Vagina (tissue), 2 donors: ENCODE data around the gene CATSPERD.

Experiments
- POLR2AphosphoS5 ChIP-seq, 2 donors: sonication (generic); formaldehyde crosslinking; IDR thresholded peaks; one replicate each; pipeline ENCODE4 v1.9.0; 2017; ENCODE audit warnings: antibody characterized with exemption in 2 of 2, mild to moderate bottlenecking in 2 of 2, low read depth in 1 of 2; ENCODE audit not compliant: insufficient read depth in 1 of 2
- TF ChIP-seq, protein P1 (sequence below), 3 experiments: fragments of 450-650 bp in 2 of 3; fragments of 200-600 bp in 1 of 3; sonication (generic) in 1 of 3; IDR thresholded peaks; one replicate each; pipeline ENCODE4 v1.5.1; 2017 to 2019; ENCODE audit warnings: antibody characterized with exemption in 3 of 3, mild to moderate bottlenecking in 2 of 3, moderate library complexity in 2 of 3

DNA sequence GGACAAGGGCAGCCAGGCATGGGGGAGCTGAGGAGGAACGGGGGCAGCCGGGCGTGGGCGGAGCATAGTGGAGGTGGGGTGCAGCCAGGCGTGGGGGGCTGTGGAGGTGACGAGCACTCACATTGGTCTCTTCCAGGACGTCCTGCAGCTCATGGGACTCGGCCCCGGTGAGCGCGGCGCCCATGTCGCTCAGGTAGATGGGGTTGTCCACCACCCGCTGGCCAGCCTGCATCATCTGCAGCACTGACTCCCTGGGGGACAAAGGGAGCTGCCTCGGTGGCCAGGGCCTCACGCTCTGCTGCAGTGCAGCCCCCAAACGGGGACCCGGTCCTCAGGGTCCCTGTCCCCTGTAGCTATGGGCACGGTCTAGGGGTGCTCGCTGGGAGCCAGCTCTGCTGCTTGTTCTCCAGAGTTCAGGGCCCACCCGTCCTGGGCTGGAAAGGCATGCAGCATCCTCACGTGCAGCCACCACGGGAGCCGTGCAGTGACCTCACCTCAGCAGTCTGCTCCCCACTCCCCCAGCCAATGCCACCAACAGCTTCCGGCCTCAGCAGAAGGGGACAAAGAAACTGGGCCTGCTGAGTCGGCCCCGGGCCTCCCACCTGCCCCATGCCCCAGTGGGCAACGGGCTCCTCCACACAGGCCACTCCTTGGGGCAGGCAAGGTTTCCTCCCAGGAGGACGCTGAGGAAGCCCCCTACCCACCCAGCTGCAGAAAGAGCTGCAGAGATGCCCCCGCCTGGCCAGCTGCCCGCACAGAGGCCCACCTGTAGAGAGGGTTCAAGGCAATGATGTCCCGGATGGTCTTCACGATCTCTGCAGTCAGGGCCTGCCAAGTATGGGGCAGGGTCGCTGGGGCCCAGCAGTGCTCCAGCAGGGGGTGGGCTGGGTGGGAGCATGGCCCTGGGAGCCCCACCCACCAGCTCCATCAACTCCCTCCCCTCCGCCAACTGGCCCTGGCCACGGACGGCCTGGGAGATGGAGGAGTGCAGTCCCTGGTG lies 12.6 kb upstream of the CATSPERD start:
- TF ChIP-seq, protein P1, sequence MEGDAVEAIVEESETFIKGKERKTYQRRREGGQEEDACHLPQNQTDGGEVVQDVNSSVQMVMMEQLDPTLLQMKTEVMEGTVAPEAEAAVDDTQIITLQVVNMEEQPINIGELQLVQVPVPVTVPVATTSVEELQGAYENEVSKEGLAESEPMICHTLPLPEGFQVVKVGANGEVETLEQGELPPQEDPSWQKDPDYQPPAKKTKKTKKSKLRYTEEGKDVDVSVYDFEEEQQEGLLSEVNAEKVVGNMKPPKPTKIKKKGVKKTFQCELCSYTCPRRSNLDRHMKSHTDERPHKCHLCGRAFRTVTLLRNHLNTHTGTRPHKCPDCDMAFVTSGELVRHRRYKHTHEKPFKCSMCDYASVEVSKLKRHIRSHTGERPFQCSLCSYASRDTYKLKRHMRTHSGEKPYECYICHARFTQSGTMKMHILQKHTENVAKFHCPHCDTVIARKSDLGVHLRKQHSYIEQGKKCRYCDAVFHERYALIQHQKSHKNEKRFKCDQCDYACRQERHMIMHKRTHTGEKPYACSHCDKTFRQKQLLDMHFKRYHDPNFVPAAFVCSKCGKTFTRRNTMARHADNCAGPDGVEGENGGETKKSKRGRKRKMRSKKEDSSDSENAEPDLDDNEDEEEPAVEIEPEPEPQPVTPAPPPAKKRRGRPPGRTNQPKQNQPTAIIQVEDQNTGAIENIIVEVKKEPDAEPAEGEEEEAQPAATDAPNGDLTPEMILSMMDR (IDR thresholded peaks at IDR 0.05): no peak
- TF ChIP-seq POLR2AphosphoS5 (IDR thresholded peaks at IDR 0.05; ENCODE audit: insufficient read depth in 1 of 2, low read depth in 1 of 2): no peak
